UCSD-AML1 (cell line): Measurements from ENCODE around the gene CACNA1H.

Experiments used
- DNase-seq: peaks from one replicate; lab custom pipeline; 2025; ENCODE audit not compliant: unreplicated experiment; lab: John Stamatoyannopoulos, UW

The CACNA1H gene

DNA sequence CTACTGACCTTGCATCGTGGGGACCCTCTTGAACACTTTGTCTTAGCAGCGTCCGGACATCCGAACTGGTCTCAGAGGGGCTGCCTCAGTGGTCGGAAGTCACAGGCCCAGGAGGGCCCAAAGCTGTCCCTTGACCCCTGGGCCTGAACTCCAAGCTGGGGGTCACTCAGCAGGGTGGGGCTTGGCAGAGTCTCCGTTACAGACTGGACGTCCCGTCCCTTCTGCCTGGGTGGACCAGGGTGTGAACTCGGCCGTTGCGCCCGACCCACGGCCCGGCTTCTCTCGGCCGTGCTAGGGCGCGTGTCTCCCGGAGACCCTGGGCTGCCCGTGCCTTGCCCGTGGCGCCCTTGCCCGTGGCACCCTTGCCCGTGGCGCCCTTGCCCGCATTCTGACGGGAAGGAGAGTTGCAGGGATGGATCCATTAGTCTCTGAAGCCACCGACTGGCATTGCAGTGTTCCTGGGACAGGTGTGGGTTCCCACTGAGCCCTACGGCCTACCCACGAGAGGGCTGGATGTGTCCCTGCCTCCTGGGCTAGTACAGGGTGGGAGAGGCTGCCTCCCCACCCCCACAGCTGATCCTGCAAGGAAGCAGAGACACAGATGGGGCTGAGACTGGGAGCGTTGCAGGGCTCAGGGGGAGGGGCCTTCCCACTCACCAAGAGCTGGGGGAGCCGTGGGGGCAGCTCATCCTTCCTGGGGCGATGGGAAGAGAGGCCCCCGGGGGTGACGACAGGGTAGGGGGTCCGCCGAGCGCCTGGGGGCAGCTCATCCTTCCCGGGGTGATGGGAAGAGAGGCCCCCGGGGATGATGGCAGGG, 4.9 kb downstream of the CACNA1H start:
- DNase-seq, result no peak

DNA sequence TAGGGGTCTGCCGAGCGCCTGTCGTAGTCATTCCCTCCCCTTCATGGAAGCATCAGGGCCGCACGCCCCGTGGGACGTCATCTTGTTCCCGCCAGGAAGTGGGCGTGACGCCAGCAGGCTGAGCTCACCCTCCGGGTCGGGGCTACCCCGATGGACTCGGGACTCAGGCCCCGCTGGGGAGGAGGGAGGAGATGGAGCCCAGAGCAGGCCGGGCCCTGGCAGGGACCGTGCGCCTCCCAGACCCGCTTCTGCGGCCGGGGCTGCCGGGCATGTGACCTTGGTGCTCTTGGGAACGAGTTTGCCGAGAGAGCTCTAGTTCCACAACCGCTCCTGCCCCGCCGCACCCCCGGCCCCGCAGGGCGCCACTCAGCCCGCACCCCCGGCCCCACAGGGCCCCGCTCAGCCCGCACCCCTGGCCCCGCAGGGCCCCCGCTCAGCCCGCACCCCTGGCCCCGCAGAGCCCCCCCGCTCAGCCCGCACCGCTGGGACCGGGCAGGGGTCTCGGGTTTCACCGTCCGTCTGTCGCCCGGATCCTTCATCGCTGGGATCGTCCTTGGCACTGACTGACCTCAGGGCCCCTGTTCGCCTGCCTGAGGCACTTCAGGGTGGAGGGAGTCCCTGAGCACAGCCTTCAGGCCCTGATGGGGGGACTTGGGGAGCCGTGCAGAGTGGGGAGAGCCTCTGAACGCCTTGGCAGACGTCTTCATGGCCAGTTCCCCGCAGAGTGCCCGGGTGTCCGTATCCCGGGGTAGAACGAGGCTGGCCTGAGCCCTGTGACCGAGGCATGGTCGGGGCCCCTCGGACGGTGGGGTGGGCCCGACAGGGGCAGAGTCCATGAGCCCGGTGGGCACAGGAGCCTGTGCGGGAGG, 5.8 kb downstream of the CACNA1H start:
- DNase-seq, result no peak

DNA sequence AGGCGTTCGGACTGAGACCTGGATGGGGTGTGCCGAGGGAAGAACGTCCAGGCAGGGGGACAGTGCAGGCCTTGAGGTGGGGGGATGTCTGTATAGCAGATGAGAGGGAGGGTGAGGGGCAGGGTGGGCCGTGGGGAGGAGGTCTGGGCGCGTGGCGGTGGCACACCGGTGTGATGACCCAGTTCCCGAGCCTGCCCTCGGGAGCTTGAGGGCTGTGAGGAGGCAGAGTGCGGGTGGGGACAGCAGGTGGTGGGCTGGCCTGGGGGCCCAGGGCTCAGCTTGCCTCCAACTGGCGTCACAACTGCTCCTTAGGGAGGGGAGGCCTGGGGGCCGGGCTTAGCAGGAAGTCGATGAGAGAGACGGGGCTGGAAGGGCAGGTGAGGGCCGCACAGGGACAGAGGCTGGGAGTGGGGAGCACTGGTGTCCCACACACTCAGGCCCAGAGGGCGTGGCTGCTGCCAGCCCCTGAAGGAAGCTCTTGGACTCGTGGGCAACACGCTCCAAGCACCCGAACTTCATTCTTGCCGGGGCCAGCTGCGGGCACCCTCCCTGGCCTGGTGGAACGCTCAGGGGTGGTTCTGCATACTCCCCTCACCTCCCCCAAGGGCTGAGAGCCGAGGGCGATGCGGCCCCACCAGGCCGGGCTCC, 6.5 kb downstream of the CACNA1H start:
- DNase-seq, result no peak

DNA sequence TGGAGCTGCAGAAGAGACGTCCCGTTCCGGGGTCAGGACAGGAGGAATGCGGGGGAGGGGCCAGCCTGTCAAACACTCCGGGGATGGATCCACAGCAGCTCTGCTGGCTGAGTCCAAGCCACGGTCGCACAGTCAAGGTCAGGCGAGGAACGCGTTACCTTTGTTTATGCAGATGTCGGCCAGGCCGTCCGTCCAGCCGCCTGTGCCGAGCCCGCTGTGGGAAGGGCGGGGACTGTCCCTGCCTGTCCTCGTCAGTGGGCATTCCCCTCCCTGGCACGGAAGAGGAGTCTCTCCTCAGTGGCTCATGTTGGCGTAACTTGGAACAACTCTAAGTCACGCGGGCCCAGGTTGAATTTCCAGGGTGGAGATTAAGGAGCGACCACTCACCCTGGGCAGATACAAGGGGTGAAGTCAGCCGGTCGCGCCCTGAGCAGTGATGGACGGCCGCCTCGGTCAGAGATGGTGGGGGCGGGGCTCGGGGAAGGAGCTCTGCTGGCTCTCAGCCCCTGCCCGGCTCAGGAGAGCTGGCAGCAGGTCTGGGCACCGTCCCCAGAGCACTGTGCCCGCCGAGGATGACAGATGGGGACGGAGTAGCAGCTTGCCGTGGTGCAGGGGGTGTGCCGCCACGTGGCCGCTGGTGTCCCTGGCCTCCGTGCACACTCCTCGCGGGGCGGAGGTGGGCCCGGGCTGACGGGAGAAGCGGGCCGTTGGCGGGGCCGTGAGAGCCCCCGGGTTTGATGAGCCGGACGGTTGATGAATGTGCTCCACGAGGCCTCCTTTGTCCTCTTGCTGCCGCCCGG, 7.3 kb downstream of the CACNA1H start:
- no peak for DNase-seq

DNA sequence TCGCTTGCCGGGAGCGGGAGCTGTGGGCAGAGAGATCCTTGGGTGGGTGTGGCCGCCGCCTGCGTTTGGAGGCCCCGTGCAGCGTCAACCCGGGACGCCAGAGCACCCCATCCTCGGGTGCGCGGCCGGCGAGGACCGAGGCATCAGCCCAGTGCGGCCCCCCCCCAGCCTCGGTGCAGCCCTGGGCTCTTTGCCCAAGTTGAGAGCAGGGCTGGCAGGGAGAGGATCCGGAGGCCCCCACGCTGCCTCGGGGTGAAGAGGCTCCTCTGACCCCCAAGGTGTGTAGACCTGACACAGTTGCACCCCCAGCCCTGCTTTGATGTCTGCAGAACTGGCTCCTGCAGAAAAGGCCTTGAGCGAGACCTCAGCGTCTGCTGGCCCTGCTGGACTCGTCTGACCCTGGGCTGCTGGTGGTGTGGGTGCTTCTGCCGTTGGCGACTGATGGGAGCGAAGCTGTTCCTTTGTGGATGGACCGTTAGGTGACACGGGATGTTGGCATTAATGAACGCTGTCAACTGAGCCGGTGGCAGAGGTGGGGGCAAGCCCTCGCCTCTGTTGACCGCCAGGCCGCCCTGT, 8.0 kb downstream of the CACNA1H start:
- DNase-seq, result no peak

DNA sequence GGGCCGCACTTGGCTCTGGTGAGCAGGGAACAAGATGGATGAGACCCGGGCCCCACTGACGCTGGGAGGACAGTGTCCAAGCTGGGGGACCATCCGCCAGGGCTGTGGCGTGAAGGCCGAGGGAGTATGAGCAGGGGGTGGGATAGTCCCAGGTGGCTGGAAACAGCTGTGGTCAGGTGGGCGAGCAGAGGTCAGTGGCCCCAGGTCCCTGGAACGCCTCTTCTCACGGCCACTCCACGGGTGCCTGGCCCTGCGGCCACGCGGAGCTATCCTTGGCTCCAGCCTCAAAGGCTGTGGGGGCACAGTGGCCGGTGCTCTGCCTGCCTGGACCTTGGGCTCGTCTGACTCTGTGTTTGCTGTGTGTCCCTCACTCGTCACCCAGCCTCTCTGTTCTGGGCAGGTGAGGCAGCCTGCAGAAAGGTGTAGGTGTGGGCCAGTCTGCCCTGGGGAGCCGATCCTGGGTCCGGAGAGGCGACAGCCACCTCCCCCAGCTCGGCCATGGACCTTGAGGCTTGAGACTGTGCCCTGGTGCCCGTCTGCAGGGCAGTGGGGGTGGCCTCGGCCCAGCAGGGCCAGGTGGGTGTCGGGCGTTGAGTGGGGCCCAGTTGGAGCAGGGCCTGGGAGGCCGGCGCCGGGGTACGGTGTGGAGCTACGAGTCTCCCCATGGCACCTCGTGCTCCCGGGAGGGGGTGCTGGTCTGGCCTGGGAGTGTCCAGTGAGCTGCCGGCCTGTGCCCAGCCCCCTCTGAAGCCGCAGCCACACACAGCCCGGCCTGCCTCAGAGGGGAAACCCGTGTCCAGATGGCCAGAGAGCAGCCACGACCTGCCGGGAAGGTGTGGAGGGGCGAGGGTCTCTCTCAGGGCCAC, 10.0 kb downstream of the CACNA1H start:
- DNase-seq, result no peak

DNA sequence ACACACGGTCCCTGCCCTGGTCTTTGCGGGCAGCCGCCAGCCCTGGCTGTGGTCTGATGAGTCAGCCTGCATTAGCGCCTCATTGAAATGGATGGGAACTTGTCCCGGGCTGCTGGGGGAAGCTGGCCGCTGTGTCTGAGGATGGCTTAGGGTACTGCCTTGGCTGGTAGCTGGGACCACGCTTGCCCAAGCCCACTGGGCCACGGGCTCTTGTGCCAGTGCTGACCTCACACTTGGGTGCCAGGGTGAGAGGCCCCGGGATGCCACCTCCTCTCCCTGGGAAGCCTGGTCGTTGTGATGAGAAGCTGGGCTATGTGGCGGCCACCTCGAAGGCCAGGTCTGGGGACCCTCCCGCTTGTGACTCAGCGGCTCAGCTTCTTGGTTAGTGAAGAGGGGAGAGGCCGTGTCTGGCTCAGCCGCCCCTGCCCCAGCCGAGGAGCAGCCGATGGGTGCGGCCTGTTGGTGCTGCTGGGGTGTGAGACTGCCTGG, 10.7 kb downstream of the CACNA1H start:
- no peak for DNase-seq

DNA sequence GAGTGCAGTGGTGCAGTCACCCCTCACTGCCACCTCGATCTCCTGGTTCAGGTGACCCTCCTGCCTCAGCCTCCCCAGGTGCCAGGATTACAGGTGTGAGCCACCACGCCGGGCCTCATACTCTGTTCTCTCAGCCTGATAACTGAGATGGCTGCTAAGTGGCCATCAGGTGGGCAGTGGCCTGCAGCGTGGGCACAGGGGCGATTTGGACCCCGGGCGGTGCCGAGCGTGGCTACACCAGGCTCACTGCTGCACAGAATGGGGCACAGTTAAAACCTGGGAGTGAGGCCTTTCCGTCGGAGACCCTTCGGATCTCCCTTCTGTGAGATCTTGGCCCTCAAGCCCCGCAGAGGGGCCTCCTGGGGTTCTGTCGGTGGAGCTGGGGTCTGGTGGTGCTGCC, 11.5 kb downstream of the CACNA1H start:
- DNase-seq, result no peak

DNA sequence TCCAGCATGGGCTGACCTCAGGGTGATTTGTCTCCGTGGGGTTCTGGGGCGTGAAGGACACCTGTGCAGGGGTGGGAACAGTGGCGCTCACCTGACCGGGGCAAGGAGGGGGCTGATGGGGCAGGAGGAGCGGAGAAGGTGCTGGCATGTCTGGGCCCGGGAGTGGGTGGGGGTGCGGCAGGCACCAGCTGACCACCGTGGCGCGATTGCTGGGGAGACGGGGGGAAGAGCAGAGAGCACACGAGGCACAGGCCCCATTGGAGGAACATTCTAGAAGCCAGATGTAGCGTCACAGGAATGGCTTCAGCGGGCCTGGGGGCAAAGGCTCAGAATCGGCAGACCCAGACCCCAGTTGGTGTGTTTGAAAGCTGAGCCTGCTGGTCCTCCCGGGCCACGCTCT, 12.1 kb downstream of the CACNA1H start:
- DNase-seq, result no peak

DNA sequence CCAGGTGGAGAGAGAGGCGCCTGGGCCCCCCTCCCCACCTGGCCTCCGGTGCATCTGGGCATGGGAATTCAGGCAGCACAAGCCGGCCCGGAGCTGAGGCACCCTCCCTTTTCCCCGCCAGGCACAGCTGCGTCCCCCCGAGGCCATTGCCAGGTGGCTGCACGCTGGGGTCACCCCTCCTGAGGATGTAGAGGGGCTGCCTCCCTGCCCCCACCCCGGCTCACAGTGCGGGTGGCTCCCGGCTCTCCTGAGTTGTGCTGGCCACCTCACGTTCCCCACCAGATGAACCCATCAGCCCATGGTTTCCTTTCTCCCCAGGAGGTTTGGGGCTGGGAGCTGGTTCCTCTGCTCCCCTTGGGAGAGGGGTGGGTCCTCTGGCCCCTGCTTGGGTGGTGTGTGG, 12.6 kb downstream of the CACNA1H start:
- no peak for DNase-seq

DNA sequence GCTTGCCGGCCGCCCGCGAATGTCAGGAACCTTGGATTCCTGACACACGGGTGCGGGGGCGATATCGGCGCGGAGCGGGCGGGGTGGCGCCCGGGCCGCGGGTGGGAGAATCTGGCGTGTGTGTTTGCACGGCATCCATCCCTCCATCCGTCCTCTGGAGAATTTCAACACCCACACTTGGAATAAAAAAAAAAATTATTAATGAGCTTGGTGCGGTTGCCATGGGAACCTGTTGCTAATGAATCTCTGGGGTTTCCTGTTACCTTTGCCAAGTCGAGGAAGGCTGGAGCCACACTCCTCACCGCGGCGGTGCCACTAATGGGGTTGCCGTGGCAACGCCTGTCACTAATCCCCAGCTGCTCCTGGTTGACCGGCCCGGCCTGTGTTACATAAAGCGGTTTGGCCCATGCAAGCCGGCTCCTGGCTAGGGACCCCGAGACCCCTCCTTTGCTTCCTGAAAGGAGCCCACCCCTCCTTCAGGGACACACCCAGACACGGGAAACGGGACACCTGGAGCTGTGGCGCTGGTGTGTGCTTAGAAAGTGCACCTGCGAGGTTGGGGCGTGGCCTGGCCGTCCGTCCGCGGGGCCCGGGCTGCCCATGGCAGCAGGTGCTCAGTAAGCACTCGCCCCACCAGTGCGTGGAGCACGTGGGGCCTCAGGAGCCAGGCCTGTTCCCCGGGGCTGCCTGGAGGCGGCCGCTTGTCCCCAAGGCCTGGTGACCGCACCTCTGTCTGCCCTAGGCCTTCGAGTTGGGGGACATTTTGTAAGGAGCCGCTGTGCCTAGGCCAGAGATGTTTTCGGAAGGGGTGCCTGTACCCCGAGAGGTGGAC, 14.6 kb downstream of the CACNA1H start:
- DNase-seq, result no peak

DNA sequence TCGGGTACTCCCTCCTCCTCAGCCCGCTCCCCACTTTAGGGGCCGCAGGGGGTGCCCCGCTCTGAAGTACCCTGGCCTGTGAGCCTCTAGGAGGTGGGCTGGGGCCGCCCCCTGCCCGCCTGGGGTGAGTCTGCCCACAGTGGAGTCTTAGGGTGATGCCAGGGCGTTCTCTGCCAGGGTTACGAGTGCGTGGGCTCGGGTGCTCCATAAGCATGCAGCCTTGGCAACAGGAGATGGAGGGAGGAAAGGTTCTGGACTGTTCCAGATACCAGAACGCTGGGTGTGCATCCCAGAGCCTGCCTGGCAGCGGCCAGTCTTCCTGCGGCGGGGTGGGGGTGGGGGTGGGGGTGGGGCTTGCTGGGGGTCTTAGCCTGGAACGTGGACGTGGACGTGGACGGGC, 15.9 kb downstream of the CACNA1H start:
- DNase-seq, result no peak

DNA sequence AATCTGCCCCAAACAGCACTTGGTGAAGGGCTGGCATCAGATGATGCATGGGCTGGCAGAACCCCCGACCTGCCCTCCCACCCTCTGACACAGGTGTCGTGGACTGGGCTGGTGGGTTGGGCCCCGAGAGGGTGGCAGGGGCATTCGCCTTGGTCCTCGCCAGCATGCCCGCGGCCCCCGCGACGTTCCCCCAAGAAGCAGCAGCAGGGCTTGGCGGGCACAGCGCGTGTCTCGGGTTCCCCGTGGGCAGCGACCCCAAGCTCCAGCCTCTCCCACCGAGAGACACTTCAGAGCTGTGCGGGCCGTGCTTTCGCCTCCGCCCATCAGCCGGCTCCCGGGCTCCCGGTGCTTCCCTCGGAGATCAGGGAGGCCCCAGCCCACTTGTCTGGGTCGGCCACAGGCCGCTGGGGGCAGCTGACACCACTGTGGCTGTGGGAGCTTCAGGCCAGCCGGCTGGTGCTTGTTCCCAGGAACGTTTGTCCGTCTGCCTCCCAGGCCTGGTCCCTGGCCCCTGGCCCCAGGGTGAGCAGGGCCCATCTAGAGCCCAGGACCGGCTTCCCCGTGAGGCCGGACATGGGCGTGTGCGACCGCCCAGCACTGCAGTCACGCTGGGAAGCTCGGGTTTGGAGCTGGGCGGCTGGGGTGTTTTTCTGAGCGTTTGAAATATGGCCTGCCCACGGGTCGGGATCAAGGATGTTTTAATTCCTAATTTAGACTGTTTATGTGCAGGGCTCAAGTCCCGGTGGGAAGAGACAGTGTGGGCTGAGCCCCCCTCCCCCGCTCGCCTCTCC, 16.6 kb downstream of the CACNA1H start:
- no peak for DNase-seq

DNA sequence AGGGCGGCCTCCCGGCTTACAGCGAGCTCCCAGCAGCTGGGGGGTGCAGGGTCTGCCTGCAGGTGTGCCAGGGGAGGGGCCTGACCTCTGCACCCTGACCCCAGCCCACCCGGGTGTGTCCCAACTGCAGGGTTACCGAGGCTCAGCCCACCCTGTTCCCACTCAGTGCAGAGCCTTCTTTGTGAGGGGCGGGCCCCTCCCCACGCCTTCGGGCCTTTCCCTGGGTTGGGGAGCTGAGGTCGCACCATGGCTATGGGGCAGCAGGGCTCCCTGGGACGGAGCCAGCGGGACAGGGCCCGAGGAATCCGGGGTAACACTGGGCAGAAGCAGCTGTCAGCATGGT, 17.1 kb downstream of the CACNA1H start:
- no peak for DNase-seq

DNA sequence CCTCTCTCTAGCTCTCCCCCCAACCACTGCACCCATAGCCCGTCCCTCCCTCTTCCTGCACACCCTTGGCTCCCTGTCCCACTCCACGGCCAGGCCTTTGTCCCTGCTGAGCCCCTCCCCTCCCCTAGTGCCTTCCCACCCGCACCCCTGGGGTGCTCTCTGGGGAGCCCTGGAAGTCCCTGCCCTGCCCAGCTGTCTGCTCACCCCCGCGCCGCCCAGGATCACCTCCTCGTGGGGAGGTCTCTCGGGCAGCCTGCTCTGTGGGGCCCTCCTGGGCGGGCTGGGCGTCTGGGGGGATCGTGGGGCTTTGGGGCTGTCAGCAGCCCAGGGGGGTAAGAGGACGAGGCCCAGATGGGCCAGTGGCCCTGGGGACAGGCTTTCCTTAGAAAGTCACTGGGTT, 18.1 kb downstream of the CACNA1H start:
- DNase-seq, result no peak

DNA sequence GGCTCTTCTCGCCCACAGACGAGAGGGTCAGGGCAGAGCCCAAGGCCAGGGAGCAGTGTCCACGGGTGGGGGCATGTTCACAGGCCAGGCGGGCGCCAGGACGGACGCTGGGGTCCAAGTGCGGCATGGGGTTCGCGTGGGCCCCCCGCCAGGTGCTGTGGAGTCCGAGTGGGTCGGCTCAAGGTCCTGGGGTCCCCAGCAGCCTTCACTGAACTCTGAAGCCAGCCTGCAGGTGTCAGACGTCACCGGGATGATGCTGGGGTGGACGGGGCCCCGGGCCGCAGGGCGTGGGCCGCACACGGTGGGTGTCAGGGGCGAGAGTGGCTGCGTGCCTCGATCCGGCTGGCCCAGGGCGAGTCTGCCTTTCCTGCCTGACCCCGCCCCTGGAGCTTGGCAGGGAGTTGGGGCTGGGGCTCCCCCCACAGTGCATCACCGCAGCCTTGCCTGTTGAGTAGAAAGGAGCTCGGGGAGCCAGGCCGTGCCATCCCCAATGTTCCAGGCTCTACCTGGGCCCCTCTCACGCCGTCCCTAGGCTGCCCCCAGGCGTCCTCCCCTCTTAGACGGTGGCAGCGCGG, 19.0 kb downstream of the CACNA1H start:
- no peak for DNase-seq

DNA sequence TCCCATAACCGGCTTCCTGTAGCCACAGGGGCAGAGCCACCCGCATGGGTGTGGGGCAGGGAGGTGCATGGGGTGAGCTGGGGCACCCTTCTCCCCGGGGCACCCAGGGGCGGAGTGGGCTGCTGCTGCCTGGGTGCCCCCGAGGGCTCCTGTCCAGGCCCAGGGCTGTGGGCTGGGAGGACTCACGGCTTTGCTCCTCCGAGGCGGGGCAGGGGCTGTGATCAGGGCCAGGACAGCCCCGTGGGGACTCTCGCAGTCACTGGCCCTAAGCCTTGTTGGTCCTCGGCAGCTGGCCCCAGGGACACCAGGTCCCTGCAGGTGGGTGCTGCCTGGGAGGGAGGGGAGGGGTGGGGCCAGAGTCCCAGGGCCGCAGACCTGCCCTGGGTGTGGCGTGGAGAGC, 19.7 kb downstream of the CACNA1H start:
- DNase-seq, result no peak
